Endothelial cell of umbilical vein (primary cell): ENCODE measurements around the gene NAPB. TPM values are rescaled to one million over a fixed set of nuclear protein-coding genes. Genes with fewer than 3 reads are reported as not detected.
A peak's percentile ranks its signal among the peaks of the same experiment; 100 is the strongest.

Source experiments
- BruUV-seq: library from RNA; stranded (reverse); fragments of 400-500 nt; replicated peaks from 2 replicates; lab custom pipeline; 2021; lab: Mats Ljungman, UMichigan
- CTCF ChIA-PET: fragments of 300-600, 350-600 bp; sonication (Branson Sonifier 250); formaldehyde crosslinking; loops from one replicate; lab custom pipeline; 2021; ENCODE audit warnings: antibody characterized with exemption, inconsistent platforms; lab: Charles Lee
- POLR2A ChIA-PET: fragments of 300-600, 350-600 bp; sonication (Branson Sonifier 250); formaldehyde crosslinking; loops from one replicate; lab custom pipeline; 2021; ENCODE audit warnings: antibody characterized with exemption, inconsistent platforms; lab: Charles Lee
- DNase-seq: peaks from one replicate; pipeline ENCODE4 v3.0.0-alpha.2; 2011; ENCODE audit warnings: low read depth, low spot score
- FAIRE-seq: peaks from 2 replicates; lab custom pipeline; 2011; peaks lifted over from hg19 to GRCh38; lab: Jason Lieb, UNC
- H2AFZ ChIP-seq: 2 replicates; pipeline ENCODE4 v1.6.0; 2012; ENCODE audit warnings: low read depth, low read length, control low read depth, inconsistent platforms
- H3K27ac ChIP-seq: 2 replicates; pipeline ENCODE4 v1.5.1; 2011; ENCODE audit warnings: low read depth, mild to moderate bottlenecking, control low read depth, low read length, moderate library complexity; ENCODE audit not compliant: insufficient read depth
- H3K27me3 ChIP-seq, 2 experiments: 2 replicates each; pipeline versions ENCODE4 v1.6.0 to v1.6.1; 2011; ENCODE audit warnings: low read length in 2 of 2, mixed read lengths in 1 of 2; ENCODE audit not compliant: control insufficient read depth in 2 of 2, insufficient read depth in 2 of 2
- H3K36me3 ChIP-seq, 2 experiments: 2 replicates in 1 of 2; 3 replicates in 1 of 2; pipeline ENCODE4 v1.5.1; 2011; ENCODE audit warnings: low read length in 2 of 2, mild to moderate bottlenecking in 1 of 2, moderate library complexity in 1 of 2; ENCODE audit not compliant: control insufficient read depth in 2 of 2, insufficient read depth in 2 of 2; ENCODE audit errors: extremely low read depth in 1 of 2
- H3K4me1 ChIP-seq: 3 replicates; pipeline ENCODE4 v1.5.1; 2011; ENCODE audit warnings: mild to moderate bottlenecking, low read length; ENCODE audit not compliant: control insufficient read depth, insufficient read depth; ENCODE audit errors: extremely low read depth
- H3K4me2 ChIP-seq: 2 replicates; pipeline ENCODE4 v1.6.1; 2011; ENCODE audit warnings: low read length, control low read depth, mixed read lengths; ENCODE audit not compliant: insufficient read depth
- H3K4me3 ChIP-seq, 3 experiments: fragments of 200-600 bp in 1 of 3; sonication (generic), shearing (Covaris generic) in 1 of 3; replicated peaks in 1 of 3; 2 replicates each; pipeline ENCODE4 v1.5.1; 2011 to 2016; ENCODE audit warnings: control low read depth in 3 of 3, low read length in 3 of 3, mild to moderate bottlenecking in 2 of 3, inconsistent platforms in 1 of 3, low read depth in 1 of 3, moderate library complexity in 1 of 3; ENCODE audit not compliant: insufficient read depth in 1 of 3
- H3K79me2 ChIP-seq: 2 replicates; pipeline ENCODE4 v1.6.0; 2012; ENCODE audit warnings: low read length, inconsistent platforms; ENCODE audit not compliant: control insufficient read depth, insufficient read depth
- H3K9ac ChIP-seq: replicated peaks from 2 replicates; pipeline ENCODE3; 2011; ENCODE audit warnings: low read length, control low read depth; ENCODE audit not compliant: insufficient read depth; ENCODE audit errors: extremely low read depth
- H3K9me1 ChIP-seq: replicated peaks from 3 replicates; pipeline ENCODE4 v1.6.0; 2011; ENCODE audit warnings: mild to moderate bottlenecking, low read length; ENCODE audit not compliant: control insufficient read depth, insufficient read depth; ENCODE audit errors: extremely low read depth
- H3K9me3 ChIP-seq: replicated peaks from 2 replicates; pipeline ENCODE4 v1.5.1; 2012; ENCODE audit warnings: low read length, inconsistent platforms; ENCODE audit not compliant: control insufficient read depth, insufficient read depth
- H4K20me1 ChIP-seq: replicated peaks from 2 replicates; pipeline ENCODE3; 2011; ENCODE audit warnings: mild to moderate bottlenecking, low read length; ENCODE audit not compliant: control insufficient read depth, insufficient read depth; ENCODE audit errors: extremely low read depth
- FOS ChIP-seq: IDR thresholded peaks from 2 replicates; pipeline ENCODE4 v1.6.1; 2011; ENCODE audit warnings: mild to moderate bottlenecking, low read length, moderate library complexity, borderline replicate concordance; ENCODE audit not compliant: insufficient read depth
- GATA2 ChIP-seq: IDR thresholded peaks from 2 replicates; pipeline ENCODE4 v1.7.0; 2011; ENCODE audit warnings: low read depth, mild to moderate bottlenecking, moderate library complexity, mixed read lengths, low read length; ENCODE audit not compliant: insufficient read length, insufficient read depth
- JUN ChIP-seq: IDR thresholded peaks from 2 replicates; pipeline ENCODE4 v1.6.1; 2011; ENCODE audit warnings: borderline replicate concordance, low read depth; ENCODE audit not compliant: insufficient read length, insufficient read depth
- POLR2A ChIP-seq: IDR thresholded peaks from 2 replicates; pipeline ENCODE4 v1.6.1; 2012; ENCODE audit warnings: low read depth, mild to moderate bottlenecking, control low read depth, low read length
- POLR2AphosphoS5 ChIP-seq: IDR thresholded peaks from 2 replicates; pipeline ENCODE4 v1.6.1; 2012; ENCODE audit warnings: low read depth, mild to moderate bottlenecking, control low read depth, low read length, moderate library complexity; ENCODE audit not compliant: insufficient read depth
- dilution Hi-C: fragments of 300-500 bp; cut with MboI; formaldehyde crosslinking; loops from one replicate; pipeline ENCODE4 v1.15.0; 2019; ENCODE audit warnings: low sequenced_read_pairs; ENCODE audit not compliant: extremely low pct_ligation_motif_present
- intact Hi-C: fragments of 100-400 bp; cut with micrococcal nuclease; formaldehyde crosslinking; loops from one replicate; pipeline ENCODE4 v1.10.0; 2022
- polyA plus RNA-seq, 4 experiments: library from polyadenylated mRNA; depleted of rRNA in 3 of 4; stranded (reverse) in 3 of 4; unstranded in 1 of 4; fragments of >200 nt; gene quantifications; 2 replicates each; pipeline versions ENCODE4 v1.2.1 to v1.2.3, GENCODE V29; 2011 to 2012; ENCODE audit warnings: missing spikeins in 1 of 4
- total RNA-seq: library from RNA; stranded (reverse); gene quantifications from 2 replicates; pipeline ENCODE4 v1.2.3, GENCODE V29; 2021
- TF ChIP-seq, protein P1 (sequence below): IDR thresholded peaks from 2 replicates; pipeline ENCODE4 v1.6.1; 2011; ENCODE audit not compliant: insufficient read depth, insufficient read length
- TF ChIP-seq, protein P2 (sequence below), 2 donors: IDR thresholded peaks; 1 replicate in 1 of 2; 2 replicates in 1 of 2; pipeline ENCODE4 v1.5.1; 2011; ENCODE audit warnings: low read length in 2 of 2, mild to moderate bottlenecking in 2 of 2, moderate library complexity in 2 of 2, control low read depth in 1 of 2, inconsistent platforms in 1 of 2, low read depth in 1 of 2; ENCODE audit not compliant: insufficient read depth in 1 of 2; ENCODE audit errors: extremely low read depth in 1 of 2

Gene NAPB
- total and polyA plus RNA-seq, 2 donors (not counting 3 experiments of a cell fraction or from before 2014, with no cell fraction given): 4.7 to 10.1 TPM

DNA sequence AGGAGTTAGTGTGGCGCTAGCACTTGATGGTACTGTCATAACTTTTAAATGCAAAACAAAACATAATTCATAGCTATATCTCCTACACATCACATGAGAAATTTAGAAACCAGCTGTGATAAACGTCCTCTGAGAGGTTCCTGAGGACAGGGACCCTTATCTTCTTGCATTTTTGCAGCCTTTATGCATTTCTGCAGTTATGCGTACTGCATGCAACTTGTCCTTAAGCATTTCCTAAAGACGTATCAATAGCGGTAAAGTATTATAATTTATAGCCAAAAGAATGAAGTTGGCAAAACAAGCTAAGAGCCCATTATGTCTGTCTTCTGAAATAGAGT, 1.7 kb downstream of the NAPB start:
- CTCF ChIA-PET: interaction anchor here (0.9 to 4.8 kb wide), 6 partner anchors 9 to 76 kb away, joined by 3 to 31 read pairs (median 7); partner anchors contain the start of gene NXT1
- dilution Hi-C loops (no loop called here), intact Hi-C loops (no loop called here)
- TF ChIP-seq POLR2A (no peak), FOS (no peak), JUN (no peak), POLR2AphosphoS5 (no peak), GATA2 (no peak)
- TF ChIP-seq, protein P1, sequence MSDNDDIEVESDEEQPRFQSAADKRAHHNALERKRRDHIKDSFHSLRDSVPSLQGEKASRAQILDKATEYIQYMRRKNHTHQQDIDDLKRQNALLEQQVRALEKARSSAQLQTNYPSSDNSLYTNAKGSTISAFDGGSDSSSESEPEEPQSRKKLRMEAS: no peak
- TF ChIP-seq, protein P2, sequence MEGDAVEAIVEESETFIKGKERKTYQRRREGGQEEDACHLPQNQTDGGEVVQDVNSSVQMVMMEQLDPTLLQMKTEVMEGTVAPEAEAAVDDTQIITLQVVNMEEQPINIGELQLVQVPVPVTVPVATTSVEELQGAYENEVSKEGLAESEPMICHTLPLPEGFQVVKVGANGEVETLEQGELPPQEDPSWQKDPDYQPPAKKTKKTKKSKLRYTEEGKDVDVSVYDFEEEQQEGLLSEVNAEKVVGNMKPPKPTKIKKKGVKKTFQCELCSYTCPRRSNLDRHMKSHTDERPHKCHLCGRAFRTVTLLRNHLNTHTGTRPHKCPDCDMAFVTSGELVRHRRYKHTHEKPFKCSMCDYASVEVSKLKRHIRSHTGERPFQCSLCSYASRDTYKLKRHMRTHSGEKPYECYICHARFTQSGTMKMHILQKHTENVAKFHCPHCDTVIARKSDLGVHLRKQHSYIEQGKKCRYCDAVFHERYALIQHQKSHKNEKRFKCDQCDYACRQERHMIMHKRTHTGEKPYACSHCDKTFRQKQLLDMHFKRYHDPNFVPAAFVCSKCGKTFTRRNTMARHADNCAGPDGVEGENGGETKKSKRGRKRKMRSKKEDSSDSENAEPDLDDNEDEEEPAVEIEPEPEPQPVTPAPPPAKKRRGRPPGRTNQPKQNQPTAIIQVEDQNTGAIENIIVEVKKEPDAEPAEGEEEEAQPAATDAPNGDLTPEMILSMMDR (IDR thresholded peaks at IDR 0.05; ENCODE audit: extremely low read depth in 1 of 2, insufficient read depth in 1 of 2, low read depth in 1 of 2, low read length in 2 of 2): no peak
- FAIRE-seq (no peak), DNase-seq (no peak)
- BruUV-seq: TSS peak; percentile 27
- POLR2A ChIA-PET: interaction anchor here (1.1 to 1.2 kb wide), 2 partner anchors 61 to 69 kb away, joined by 3 to 5 read pairs; partner anchors contain the start of gene NXT1
- H3K4me1 ChIP-seq: peaks cover 8% of the 10 kb centered on the region
- peak overlapping the region; percentile 48 for H3K9ac ChIP-seq
- peaks cover 54% of the 10 kb centered on the region for H3K79me2 ChIP-seq
- H3K4me2 ChIP-seq: peak overlapping the region; percentile 97
- no peaks in the 10 kb centered on the region for H3K9me3 ChIP-seq
- peak overlapping the region; percentile 22 for H3K27ac ChIP-seq
- no peaks in the 10 kb centered on the region for H3K36me3 ChIP-seq
- H3K4me3 ChIP-seq: peak overlapping the region; percentile 86 to 90 (median 88)
- H3K9me1 ChIP-seq: no peaks in the 10 kb centered on the region
- H4K20me1 ChIP-seq: no peaks in the 10 kb centered on the region
- H2AFZ ChIP-seq: peak overlapping the region; percentile 41
- H3K27me3 ChIP-seq: peaks cover 0 to under 1% of the 10 kb centered on the region in 2 experiments
